K562 (cell line): ENCODE measurements around the gene ACAT2.

ENCODE experiments used
- FOSL1 ChIP-seq: fragments of 200-800 bp; sonication (Bioruptor generic); conservative IDR thresholded peaks from 2 replicates; pipeline ENCODE4 v1.6.1; 2016; ENCODE audit warnings: missing genetic modification characterization, missing compliant biosample characterization
- POLR2A ChIP-seq: fragments of 450-650 bp; conservative IDR thresholded peaks from 2 replicates; pipeline ENCODE4 v1.6.1; 2016
- TF ChIP-seq, protein P1 (sequence below): IDR thresholded peaks from 3 replicates; pipeline ENCODE4 v1.6.1; 2011; ENCODE audit warnings: borderline replicate concordance, mild to moderate bottlenecking, moderate library complexity; ENCODE audit not compliant: insufficient read length; ENCODE audit errors: extremely low read depth
- TF ChIP-seq, protein P2 (sequence below), 2 experiments: fragments of 450-650 bp; formaldehyde crosslinking in 1 of 2; IDR thresholded peaks; 2 replicates each; pipeline versions ENCODE4 v1.4.0 to v1.6.1; 2014 to 2020; ENCODE audit warnings: mild to moderate bottlenecking in 2 of 2, borderline replicate concordance in 1 of 2, low read depth in 1 of 2

DNA sequence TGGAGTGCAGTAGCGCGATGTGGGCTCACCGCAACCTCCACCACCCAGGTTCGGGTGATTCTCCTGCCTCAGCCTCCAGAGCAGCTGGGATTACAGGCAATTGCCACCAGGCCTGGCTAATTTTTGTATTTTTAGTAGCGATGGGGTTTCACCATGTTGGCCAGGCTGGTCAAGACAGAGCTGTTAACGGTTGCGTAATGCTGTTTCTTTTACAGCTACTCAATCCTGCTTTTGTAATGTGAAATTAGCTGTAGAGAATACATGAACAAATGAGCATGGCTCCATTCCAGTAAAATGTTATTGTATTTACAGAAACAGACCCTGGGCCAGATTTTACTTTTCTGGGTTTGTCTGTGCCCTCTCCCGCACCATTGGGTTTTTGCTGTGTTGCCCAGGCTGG lies 40.1 kb downstream of the ACAT2 start:
- TF ChIP-seq, protein P1, sequence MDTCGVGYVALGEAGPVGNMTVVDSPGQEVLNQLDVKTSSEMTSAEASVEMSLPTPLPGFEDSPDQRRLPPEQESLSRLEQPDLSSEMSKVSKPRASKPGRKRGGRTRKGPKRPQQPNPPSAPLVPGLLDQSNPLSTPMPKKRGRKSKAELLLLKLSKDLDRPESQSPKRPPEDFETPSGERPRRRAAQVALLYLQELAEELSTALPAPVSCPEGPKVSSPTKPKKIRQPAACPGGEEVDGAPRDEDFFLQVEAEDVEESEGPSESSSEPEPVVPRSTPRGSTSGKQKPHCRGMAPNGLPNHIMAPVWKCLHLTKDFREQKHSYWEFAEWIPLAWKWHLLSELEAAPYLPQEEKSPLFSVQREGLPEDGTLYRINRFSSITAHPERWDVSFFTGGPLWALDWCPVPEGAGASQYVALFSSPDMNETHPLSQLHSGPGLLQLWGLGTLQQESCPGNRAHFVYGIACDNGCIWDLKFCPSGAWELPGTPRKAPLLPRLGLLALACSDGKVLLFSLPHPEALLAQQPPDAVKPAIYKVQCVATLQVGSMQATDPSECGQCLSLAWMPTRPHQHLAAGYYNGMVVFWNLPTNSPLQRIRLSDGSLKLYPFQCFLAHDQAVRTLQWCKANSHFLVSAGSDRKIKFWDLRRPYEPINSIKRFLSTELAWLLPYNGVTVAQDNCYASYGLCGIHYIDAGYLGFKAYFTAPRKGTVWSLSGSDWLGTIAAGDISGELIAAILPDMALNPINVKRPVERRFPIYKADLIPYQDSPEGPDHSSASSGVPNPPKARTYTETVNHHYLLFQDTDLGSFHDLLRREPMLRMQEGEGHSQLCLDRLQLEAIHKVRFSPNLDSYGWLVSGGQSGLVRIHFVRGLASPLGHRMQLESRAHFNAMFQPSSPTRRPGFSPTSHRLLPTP: no peak
- TF ChIP-seq POLR2A: no peak
- TF ChIP-seq, protein P2, sequence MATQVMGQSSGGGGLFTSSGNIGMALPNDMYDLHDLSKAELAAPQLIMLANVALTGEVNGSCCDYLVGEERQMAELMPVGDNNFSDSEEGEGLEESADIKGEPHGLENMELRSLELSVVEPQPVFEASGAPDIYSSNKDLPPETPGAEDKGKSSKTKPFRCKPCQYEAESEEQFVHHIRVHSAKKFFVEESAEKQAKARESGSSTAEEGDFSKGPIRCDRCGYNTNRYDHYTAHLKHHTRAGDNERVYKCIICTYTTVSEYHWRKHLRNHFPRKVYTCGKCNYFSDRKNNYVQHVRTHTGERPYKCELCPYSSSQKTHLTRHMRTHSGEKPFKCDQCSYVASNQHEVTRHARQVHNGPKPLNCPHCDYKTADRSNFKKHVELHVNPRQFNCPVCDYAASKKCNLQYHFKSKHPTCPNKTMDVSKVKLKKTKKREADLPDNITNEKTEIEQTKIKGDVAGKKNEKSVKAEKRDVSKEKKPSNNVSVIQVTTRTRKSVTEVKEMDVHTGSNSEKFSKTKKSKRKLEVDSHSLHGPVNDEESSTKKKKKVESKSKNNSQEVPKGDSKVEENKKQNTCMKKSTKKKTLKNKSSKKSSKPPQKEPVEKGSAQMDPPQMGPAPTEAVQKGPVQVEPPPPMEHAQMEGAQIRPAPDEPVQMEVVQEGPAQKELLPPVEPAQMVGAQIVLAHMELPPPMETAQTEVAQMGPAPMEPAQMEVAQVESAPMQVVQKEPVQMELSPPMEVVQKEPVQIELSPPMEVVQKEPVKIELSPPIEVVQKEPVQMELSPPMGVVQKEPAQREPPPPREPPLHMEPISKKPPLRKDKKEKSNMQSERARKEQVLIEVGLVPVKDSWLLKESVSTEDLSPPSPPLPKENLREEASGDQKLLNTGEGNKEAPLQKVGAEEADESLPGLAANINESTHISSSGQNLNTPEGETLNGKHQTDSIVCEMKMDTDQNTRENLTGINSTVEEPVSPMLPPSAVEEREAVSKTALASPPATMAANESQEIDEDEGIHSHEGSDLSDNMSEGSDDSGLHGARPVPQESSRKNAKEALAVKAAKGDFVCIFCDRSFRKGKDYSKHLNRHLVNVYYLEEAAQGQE (IDR thresholded peaks at IDR 0.05; ENCODE audit: borderline replicate concordance): no peak
- TF ChIP-seq, protein P2 (CRISPR knock-in tag; IDR thresholded peaks at IDR 0.05; ENCODE audit: low read depth): no peak
- no peak for TF ChIP-seq FOSL1
